CD8-positive, alpha-beta memory T cell (primary cell): ENCODE measurements around the gene GH2. TPM values are rescaled to one million over a fixed set of nuclear protein-coding genes. Genes with fewer than 3 reads are reported as not detected.

Source experiments
- CTCF ChIA-PET: fragments of 350-600 bp; sonication (Branson Sonifier 250); formaldehyde crosslinking; loops from one replicate; lab custom pipeline; 2021; ENCODE audit warnings: antibody characterized with exemption; lab: Charles Lee
- POLR2A ChIA-PET: fragments of 350-600 bp; sonication (Branson Sonifier 250); formaldehyde crosslinking; loops from one replicate; lab custom pipeline; 2021; ENCODE audit warnings: antibody characterized with exemption; lab: Charles Lee
- DNase-seq, 5 donors: peaks; one replicate each; pipeline versions ENCODE4 v3.0.0 to v3.0.0-alpha.2; 2020 to 2022; ENCODE audit warnings: mixed read lengths in 1 of 5
- H3K27ac ChIP-seq: one replicate; pipeline ENCODE4 v1.7.0; 2013; ENCODE audit warnings: low read depth, mild to moderate bottlenecking, low read length, moderate library complexity
- H3K27me3 ChIP-seq: 2 replicates; pipeline ENCODE4 v1.7.0; 2013; ENCODE audit warnings: low read length, mild to moderate bottlenecking; ENCODE audit not compliant: insufficient read depth, poor library complexity, severe bottlenecking
- H3K36me3 ChIP-seq: 2 replicates; pipeline ENCODE4 v1.7.0; 2013; ENCODE audit warnings: mild to moderate bottlenecking, low read length, moderate library complexity; ENCODE audit not compliant: insufficient read depth
- H3K4me1 ChIP-seq: 2 replicates; pipeline ENCODE4 v1.7.0; 2013; ENCODE audit warnings: mild to moderate bottlenecking, low read length, moderate library complexity; ENCODE audit not compliant: insufficient read depth
- H3K4me3 ChIP-seq: 2 replicates; pipeline ENCODE4 v1.7.0; 2013; ENCODE audit warnings: mild to moderate bottlenecking, low read length
- H3K9me3 ChIP-seq: 2 replicates; pipeline ENCODE4 v1.7.0; 2013; ENCODE audit warnings: mild to moderate bottlenecking, low read length
- H3K27ac Mint-ChIP-seq, 8 donors: one replicate each; pipeline ENCODE4 v1.8.0; 2020 to 2021; ENCODE audit warnings: mixed read lengths in 8 of 8, mild to moderate bottlenecking in 6 of 8, inconsistent platforms in 3 of 8, moderate library complexity in 3 of 8
- H3K27me3 Mint-ChIP-seq, 2 donors: one replicate each; pipeline ENCODE4 v1.8.0; 2020 to 2021; ENCODE audit warnings: mixed read lengths in 2 of 2, mild to moderate bottlenecking in 1 of 2, moderate library complexity in 1 of 2
- H3K36me3 Mint-ChIP-seq, 3 donors: one replicate each; pipeline ENCODE4 v1.8.0; 2020 to 2021; ENCODE audit warnings: mixed read lengths in 3 of 3, inconsistent platforms in 1 of 3, mild to moderate bottlenecking in 1 of 3
- H3K4me1 Mint-ChIP-seq, 3 donors: one replicate each; pipeline ENCODE4 v1.8.0; 2020 to 2021; ENCODE audit warnings: mixed read lengths in 3 of 3, inconsistent platforms in 1 of 3, mild to moderate bottlenecking in 1 of 3
- H3K4me3 Mint-ChIP-seq, 7 donors: one replicate each; pipeline ENCODE4 v1.8.0; 2020 to 2021; ENCODE audit warnings: mixed read lengths in 7 of 7, mild to moderate bottlenecking in 6 of 7, moderate library complexity in 4 of 7, inconsistent platforms in 2 of 7
- H3K9me3 Mint-ChIP-seq, 5 donors: one replicate each; pipeline ENCODE4 v1.8.0; 2020 to 2022; ENCODE audit warnings: mixed read lengths in 5 of 5, mild to moderate bottlenecking in 3 of 5, moderate library complexity in 2 of 5, inconsistent platforms in 1 of 5
- polyA plus RNA-seq: library from polyadenylated mRNA; unstranded; fragments of 300-500 nt; fragmentation: Illumina TruSeq; gene quantifications from one replicate; pipeline ENCODE4 v1.2.3, GENCODE V29; 2021
- total RNA-seq, 2 experiments: library from RNA; stranded (reverse); gene quantifications; one replicate each; pipeline ENCODE4 v1.2.3, GENCODE V29; 2021

GH2 gene
- total and polyA plus RNA-seq, 3 experiments from 2014 or later = not detected

DNA sequence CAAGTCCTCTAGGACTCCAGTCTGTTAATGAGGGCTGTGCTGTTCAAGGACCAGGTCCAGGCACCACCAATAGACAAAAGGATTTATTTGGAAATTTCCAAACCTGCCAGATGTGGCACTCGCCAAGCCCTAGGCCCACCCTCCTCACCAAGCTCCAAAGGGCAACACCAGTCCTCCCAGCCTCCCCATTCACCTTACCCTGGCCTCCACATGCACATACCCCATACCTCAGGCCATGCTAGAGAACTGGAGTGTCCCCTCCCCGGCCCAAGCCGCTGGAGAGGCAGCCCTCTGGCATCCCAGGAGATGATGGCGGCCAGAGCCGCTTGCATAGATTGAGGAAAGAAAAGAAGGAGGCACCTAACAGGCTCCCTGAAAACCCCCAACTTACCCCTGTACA, 49.7 kb downstream of the GH2 start:
- H3K9me3 Mint-ChIP-seq = no peaks in the 10 kb centered on the region
- peak overlapping the region; percentile 6 to 98 (median 72) for H3K27ac Mint-ChIP-seq
- no peaks in the 10 kb centered on the region for H3K27me3 ChIP-seq
- no peaks in the 10 kb centered on the region for H3K9me3 ChIP-seq
- H3K36me3 Mint-ChIP-seq = peaks cover 12 to 91% (median 21%) of the 10 kb centered on the region in 3 donors
- peaks cover 58 to 69% (median 64%) of the 10 kb centered on the region in 3 donors for H3K4me1 Mint-ChIP-seq
- no peak overlapping the region for H3K27ac ChIP-seq
- H3K4me3 ChIP-seq = no peak overlapping the region
- no peak for DNase-seq
- peaks cover 56% of the 10 kb centered on the region for H3K4me1 ChIP-seq
- CTCF ChIA-PET = interaction anchor here (2.0 to 5.5 kb wide), 3 partner anchors 10 to 134 kb away, joined by 5 to 37 read pairs (median 19); no protein-coding TSS in a partner anchor
- H3K4me3 Mint-ChIP-seq = peak overlapping the region in 5 of 7 donors; percentile 12 to 66 (median 45)
- peaks cover 0 to 1% of the 10 kb centered on the region in 2 donors for H3K27me3 Mint-ChIP-seq
- peaks cover 61% of the 10 kb centered on the region for H3K36me3 ChIP-seq
- POLR2A ChIA-PET = interaction anchor here (7.8 kb wide), 1 partner anchor 9 kb away, joined by 73 read pairs; the partner anchor contains the start of gene SMARCD2

- no peaks in the 10 kb centered on the region for H3K9me3 ChIP-seq
- H3K27me3 ChIP-seq = no peaks in the 10 kb centered on the region
- ChIA-PET CTCF (interaction anchor here (4.8 to 6.1 kb wide), 3 partner anchors 9 to 134 kb away, joined by 19 to 48 read pairs (median 37); partner anchors contain the start of gene SMARCD2), POLR2A (interaction anchor here (7.8 kb wide), 1 partner anchor 10 kb away, joined by 73 read pairs; the partner anchor contains the start of gene SMARCD2)
- H3K27me3 Mint-ChIP-seq = peaks cover 0 to 3% of the 10 kb centered on the region in 2 donors
- no peaks in the 10 kb centered on the region for H3K9me3 Mint-ChIP-seq
- peaks cover 63 to 71% (median 69%) of the 10 kb centered on the region in 3 donors for H3K4me1 Mint-ChIP-seq
- no peak overlapping the region for H3K27ac ChIP-seq
- H3K36me3 Mint-ChIP-seq = peaks cover 12 to 91% (median 21%) of the 10 kb centered on the region in 3 donors
- H3K4me3 Mint-ChIP-seq = peak overlapping the region in 5 of 7 donors; percentile 12 to 66 (median 50)
- H3K27ac Mint-ChIP-seq = peak overlapping the region; percentile 55 to 98 (median 72)
- no peak for DNase-seq
- H3K4me3 ChIP-seq = peak overlapping the region; percentile 6
- peaks cover 59% of the 10 kb centered on the region for H3K36me3 ChIP-seq
- peaks cover 56% of the 10 kb centered on the region for H3K4me1 ChIP-seq
Observed at GRCh38 chr17:63831505-63831904, 50.2 kb downstream of the GH2 start.

GRCh38 chr17:63830904-63831491, 50.7 kb downstream of the GH2 start:
- Mint-ChIP-seq H3K4me3 (peak overlapping the region in 5 of 7 donors; percentile 45 to 66 (median 58)), H3K4me1 (peaks cover 68 to 75% (median 74%) of the 10 kb centered on the region in 3 donors), H3K27ac (peak overlapping the region; percentile 10 to 98 (median 66)), H3K36me3 (peaks cover 12 to 90% (median 21%) of the 10 kb centered on the region in 3 donors), H3K9me3 (no peaks in the 10 kb centered on the region), H3K27me3 (peaks cover 0 to 3% of the 10 kb centered on the region in 2 donors)
- H3K4me1 ChIP-seq = peaks cover 61% of the 10 kb centered on the region
- no peak for DNase-seq
- H3K36me3 ChIP-seq = peaks cover 56% of the 10 kb centered on the region
- CTCF ChIA-PET = interaction anchor here (4.8 to 6.1 kb wide), 3 partner anchors 10 to 133 kb away, joined by 19 to 48 read pairs (median 37); partner anchors contain the start of gene SMARCD2
- POLR2A ChIA-PET = interaction anchor here (1.7 to 7.8 kb wide), 2 partner anchors 10 to 58 kb away, joined by 6 to 73 read pairs; partner anchors contain the start of genes CCDC47, DDX42 and SMARCD2
- no peak overlapping the region for H3K4me3 ChIP-seq
- H3K27me3 ChIP-seq = no peaks in the 10 kb centered on the region
- no peaks in the 10 kb centered on the region for H3K9me3 ChIP-seq
- no peak overlapping the region for H3K27ac ChIP-seq

DNA sequence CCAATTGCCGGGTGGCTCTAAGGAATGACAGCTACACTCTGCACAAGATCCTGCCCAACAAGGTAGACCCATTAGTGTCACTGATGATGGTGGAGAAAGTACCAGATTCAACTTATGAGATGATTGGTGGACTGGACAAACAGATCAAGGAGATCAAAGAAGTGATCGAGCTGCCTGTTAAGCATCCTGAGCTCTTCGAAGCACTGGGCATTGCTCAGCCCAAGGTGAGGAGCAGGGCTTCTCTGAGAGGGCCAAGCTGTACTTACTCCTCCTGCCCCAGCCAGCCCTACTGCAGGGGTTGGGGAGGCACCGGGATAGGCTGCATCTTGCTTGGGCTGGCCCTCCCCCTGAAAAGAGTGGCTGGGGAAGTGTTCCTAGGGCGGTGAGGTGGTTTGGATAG, 51.5 kb downstream of the GH2 start:
- H3K4me1 ChIP-seq = peaks cover 66% of the 10 kb centered on the region
- Mint-ChIP-seq H3K4me3 (peak overlapping the region in 6 of 7 donors; percentile 21 to 58 (median 31)), H3K27ac (peak overlapping the region in 7 of 8 donors; percentile 28 to 98 (median 78)), H3K4me1 (peaks cover 70 to 79% (median 78%) of the 10 kb centered on the region in 3 donors), H3K36me3 (peaks cover 15 to 89% (median 20%) of the 10 kb centered on the region in 3 donors), H3K9me3 (no peaks in the 10 kb centered on the region), H3K27me3 (peaks cover 0 to 3% of the 10 kb centered on the region in 2 donors)
- ChIA-PET POLR2A (interaction anchor here (1.1 to 7.8 kb wide), 3 partner anchors 11 to 135 kb away, joined by 3 to 73 read pairs (median 6); partner anchors contain the start of genes CCDC47, DDX42 and SMARCD2), CTCF (interaction anchor here (4.8 to 6.1 kb wide), 3 partner anchors 10 to 132 kb away, joined by 19 to 48 read pairs (median 37); partner anchors contain the start of gene SMARCD2)
- no peaks in the 10 kb centered on the region for H3K27me3 ChIP-seq
- no peak overlapping the region for H3K4me3 ChIP-seq
- no peak overlapping the region for H3K27ac ChIP-seq
- no peaks in the 10 kb centered on the region for H3K9me3 ChIP-seq
- peaks cover 60% of the 10 kb centered on the region for H3K36me3 ChIP-seq
- no peak for DNase-seq

Other genes with a start within 250 kb of the GH2 start
- 100 to 1,000 TPM; 236 to 240 TPM for gene LIMD2, start 181.8 kb downstream of the GH2 start, total RNA-seq
- 495 TPM for gene LIMD2, start 181.8 kb downstream of the GH2 start, polyA plus RNA-seq
- 10 to 100 TPM; 56.7 to 57.2 TPM for gene STRADA, start 140.1 kb downstream of the GH2 start, total RNA-seq
- gene STRADA, start 140.1 kb downstream of the GH2 start, polyA plus RNA-seq = 22.8 TPM
- gene CCDC47, start 108.3 kb downstream of the GH2 start, total RNA-seq = 10 to 100 TPM; 93.0 to 94.5 TPM
- gene CCDC47, start 108.3 kb downstream of the GH2 start, polyA plus RNA-seq = 49.6 TPM
- gene DDX42, start 107.8 kb downstream of the GH2 start, total RNA-seq = 100 to 1,000 TPM; 103 to 122 TPM
- gene DDX42, start 107.8 kb downstream of the GH2 start, polyA plus RNA-seq = 16.9 TPM
- gene PSMC5, start 54.5 kb downstream of the GH2 start, total RNA-seq = 100 to 1,000 TPM; 208 to 212 TPM
- gene PSMC5, start 54.5 kb downstream of the GH2 start, polyA plus RNA-seq = 201 TPM
- 100 to 1,000 TPM in 1 of 2 experiments, 10 to 100 TPM in 1; 98.1 to 102 TPM for gene FTSJ3, start 54.3 kb downstream of the GH2 start, total RNA-seq
- 34.8 TPM for gene FTSJ3, start 54.3 kb downstream of the GH2 start, polyA plus RNA-seq
- 100 to 1,000 TPM in 1 of 2 experiments, 10 to 100 TPM in 1; 96.8 to 107 TPM for gene SMARCD2, start 39.3 kb downstream of the GH2 start, total RNA-seq
- 121 TPM for gene SMARCD2, start 39.3 kb downstream of the GH2 start, polyA plus RNA-seq
- not detected for gene CSH2, start 8.3 kb downstream of the GH2 start, total RNA-seq
- gene CSH2, start 8.3 kb downstream of the GH2 start, polyA plus RNA-seq = not detected
- not detected for gene CSH1, start 14.6 kb upstream of the GH2 start, total RNA-seq
- not detected for gene CSH1, start 14.6 kb upstream of the GH2 start, polyA plus RNA-seq
- not detected for gene CSHL1, start 29.3 kb upstream of the GH2 start, total RNA-seq
- gene CSHL1, start 29.3 kb upstream of the GH2 start, polyA plus RNA-seq = not detected
- not detected for gene GH1, start 36.9 kb upstream of the GH2 start, total RNA-seq
- not detected for gene GH1, start 36.9 kb upstream of the GH2 start, polyA plus RNA-seq
- 10 to 100 TPM; 18.1 to 22.2 TPM for gene CD79B, start 50.4 kb upstream of the GH2 start, total RNA-seq
- gene CD79B, start 50.4 kb upstream of the GH2 start, polyA plus RNA-seq = 36.9 TPM
- under 1 TPM; 0.04 TPM for gene SCN4A, start 91.0 kb upstream of the GH2 start, total RNA-seq
- not detected for gene SCN4A, start 91.0 kb upstream of the GH2 start, polyA plus RNA-seq
- under 1 TPM; 0.24 to 0.51 TPM for gene PRR29, start 116.4 kb upstream of the GH2 start, total RNA-seq
- 4.1 TPM for gene PRR29, start 116.4 kb upstream of the GH2 start, polyA plus RNA-seq
- 10 to 100 TPM; 77.4 to 80.7 TPM for gene ICAM2, start 138.7 kb upstream of the GH2 start, total RNA-seq
- gene ICAM2, start 138.7 kb upstream of the GH2 start, polyA plus RNA-seq = 301 TPM
- gene ERN1, start 248.2 kb upstream of the GH2 start, total RNA-seq = 10 to 100 TPM; 24.7 to 25.5 TPM
- gene ERN1, start 248.2 kb upstream of the GH2 start, polyA plus RNA-seq = 92.1 TPM